Endothelial cell of umbilical vein (primary cell): ENCODE data around the gene SOAT1.

Experiments used
- POLR2A ChIP-seq: IDR thresholded peaks from 2 replicates; pipeline ENCODE4 v1.6.1; 2012; ENCODE audit warnings: low read depth, mild to moderate bottlenecking, control low read depth, low read length
- TF ChIP-seq, protein P1 (sequence below), 2 donors: IDR thresholded peaks; 1 replicate in 1 of 2; 2 replicates in 1 of 2; pipeline ENCODE4 v1.5.1; 2011; ENCODE audit warnings: low read length in 2 of 2, mild to moderate bottlenecking in 2 of 2, moderate library complexity in 2 of 2, control low read depth in 1 of 2, inconsistent platforms in 1 of 2, low read depth in 1 of 2; ENCODE audit not compliant: insufficient read depth in 1 of 2; ENCODE audit errors: extremely low read depth in 1 of 2

DNA sequence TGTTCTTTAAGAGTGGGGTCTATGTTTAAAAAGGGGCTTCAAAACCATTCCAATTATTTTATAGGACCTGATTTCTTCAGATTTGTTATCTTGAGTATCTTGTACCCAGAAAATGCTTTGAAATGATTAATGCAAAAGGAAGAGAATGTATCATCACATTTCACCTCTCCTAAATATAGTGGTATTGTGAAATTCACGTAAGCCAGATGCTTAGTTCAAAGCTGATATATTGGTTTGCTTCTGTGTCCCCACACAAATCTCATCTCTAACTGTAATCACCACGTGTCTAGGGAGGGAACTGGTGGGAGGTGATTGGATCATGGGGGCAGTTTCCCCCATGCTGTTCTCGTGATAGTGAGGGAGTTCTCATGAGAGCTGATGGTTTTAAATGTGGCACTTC is 8.5 kb downstream of the SOAT1 start:
- TF ChIP-seq POLR2A, result no peak
- TF ChIP-seq, protein P1, sequence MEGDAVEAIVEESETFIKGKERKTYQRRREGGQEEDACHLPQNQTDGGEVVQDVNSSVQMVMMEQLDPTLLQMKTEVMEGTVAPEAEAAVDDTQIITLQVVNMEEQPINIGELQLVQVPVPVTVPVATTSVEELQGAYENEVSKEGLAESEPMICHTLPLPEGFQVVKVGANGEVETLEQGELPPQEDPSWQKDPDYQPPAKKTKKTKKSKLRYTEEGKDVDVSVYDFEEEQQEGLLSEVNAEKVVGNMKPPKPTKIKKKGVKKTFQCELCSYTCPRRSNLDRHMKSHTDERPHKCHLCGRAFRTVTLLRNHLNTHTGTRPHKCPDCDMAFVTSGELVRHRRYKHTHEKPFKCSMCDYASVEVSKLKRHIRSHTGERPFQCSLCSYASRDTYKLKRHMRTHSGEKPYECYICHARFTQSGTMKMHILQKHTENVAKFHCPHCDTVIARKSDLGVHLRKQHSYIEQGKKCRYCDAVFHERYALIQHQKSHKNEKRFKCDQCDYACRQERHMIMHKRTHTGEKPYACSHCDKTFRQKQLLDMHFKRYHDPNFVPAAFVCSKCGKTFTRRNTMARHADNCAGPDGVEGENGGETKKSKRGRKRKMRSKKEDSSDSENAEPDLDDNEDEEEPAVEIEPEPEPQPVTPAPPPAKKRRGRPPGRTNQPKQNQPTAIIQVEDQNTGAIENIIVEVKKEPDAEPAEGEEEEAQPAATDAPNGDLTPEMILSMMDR (IDR thresholded peaks at IDR 0.05; ENCODE audit: extremely low read depth in 1 of 2, insufficient read depth in 1 of 2, low read depth in 1 of 2, low read length in 2 of 2), result no peak
